Ishikawa (cell line): ENCODE data around the gene TUBB4B.

Experiments
- RAD21 ChIP-seq: IDR thresholded peaks from 2 replicates; pipeline ENCODE4 v1.6.1; 2012; ENCODE audit warnings: low read depth
- TAF1 ChIP-seq: IDR thresholded peaks from 2 replicates; pipeline ENCODE4 v1.6.1; 2012; ENCODE audit warnings: low read depth, mild to moderate bottlenecking
- TEAD4 ChIP-seq: IDR thresholded peaks from 2 replicates; pipeline ENCODE4 v1.6.1; 2012
- ZBTB7A ChIP-seq: IDR thresholded peaks from 2 replicates; pipeline ENCODE4 v1.6.1; 2012; ENCODE audit warnings: low read depth
- TF ChIP-seq, protein P1 (sequence below): IDR thresholded peaks from 2 replicates; pipeline ENCODE4 v1.6.1; 2012; ENCODE audit warnings: low read depth, mild to moderate bottlenecking

DNA sequence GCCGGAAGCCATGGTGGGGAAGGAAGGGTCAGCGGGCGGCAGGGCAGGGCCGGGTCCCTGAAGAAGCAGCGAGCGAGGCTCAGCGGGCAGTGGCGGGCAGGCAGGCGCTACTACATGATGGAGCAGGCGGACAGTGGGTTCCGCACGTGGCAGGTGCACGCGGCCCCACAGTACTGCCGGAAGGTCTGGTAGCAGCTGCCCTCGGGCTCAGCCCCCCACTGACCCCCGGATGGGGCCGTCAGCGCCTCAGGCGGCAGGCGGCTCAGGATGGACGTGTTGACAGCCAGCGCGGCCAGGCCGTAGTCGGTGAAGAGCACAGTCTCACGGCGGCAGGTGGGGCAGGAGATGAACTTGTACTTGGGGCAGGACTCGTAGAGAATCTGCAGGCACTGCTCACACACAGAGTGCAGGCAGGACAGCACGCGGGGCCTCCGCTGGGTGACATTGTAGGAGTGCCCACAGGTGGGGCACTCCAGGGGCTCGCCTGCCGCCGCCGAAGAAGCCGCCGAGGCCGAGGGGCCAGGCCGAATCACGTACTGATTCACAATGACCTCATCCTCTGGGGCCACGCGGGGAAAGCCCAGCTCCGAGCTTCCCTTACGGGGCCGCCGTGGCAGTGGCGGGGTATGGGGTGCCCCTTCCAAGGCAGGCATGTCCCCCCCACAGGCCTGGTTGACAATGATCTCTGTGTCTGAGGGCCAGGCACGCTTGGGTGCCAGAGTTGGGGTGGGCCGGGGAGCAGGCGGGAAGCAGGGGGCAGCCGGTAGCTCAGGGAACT is 20.6 kb upstream of the TUBB4B start:
- TF ChIP-seq, protein P1, sequence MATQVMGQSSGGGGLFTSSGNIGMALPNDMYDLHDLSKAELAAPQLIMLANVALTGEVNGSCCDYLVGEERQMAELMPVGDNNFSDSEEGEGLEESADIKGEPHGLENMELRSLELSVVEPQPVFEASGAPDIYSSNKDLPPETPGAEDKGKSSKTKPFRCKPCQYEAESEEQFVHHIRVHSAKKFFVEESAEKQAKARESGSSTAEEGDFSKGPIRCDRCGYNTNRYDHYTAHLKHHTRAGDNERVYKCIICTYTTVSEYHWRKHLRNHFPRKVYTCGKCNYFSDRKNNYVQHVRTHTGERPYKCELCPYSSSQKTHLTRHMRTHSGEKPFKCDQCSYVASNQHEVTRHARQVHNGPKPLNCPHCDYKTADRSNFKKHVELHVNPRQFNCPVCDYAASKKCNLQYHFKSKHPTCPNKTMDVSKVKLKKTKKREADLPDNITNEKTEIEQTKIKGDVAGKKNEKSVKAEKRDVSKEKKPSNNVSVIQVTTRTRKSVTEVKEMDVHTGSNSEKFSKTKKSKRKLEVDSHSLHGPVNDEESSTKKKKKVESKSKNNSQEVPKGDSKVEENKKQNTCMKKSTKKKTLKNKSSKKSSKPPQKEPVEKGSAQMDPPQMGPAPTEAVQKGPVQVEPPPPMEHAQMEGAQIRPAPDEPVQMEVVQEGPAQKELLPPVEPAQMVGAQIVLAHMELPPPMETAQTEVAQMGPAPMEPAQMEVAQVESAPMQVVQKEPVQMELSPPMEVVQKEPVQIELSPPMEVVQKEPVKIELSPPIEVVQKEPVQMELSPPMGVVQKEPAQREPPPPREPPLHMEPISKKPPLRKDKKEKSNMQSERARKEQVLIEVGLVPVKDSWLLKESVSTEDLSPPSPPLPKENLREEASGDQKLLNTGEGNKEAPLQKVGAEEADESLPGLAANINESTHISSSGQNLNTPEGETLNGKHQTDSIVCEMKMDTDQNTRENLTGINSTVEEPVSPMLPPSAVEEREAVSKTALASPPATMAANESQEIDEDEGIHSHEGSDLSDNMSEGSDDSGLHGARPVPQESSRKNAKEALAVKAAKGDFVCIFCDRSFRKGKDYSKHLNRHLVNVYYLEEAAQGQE, result no peak
- TF ChIP-seq TAF1 (no peak), ZBTB7A (no peak), RAD21 (no peak), TEAD4 (no peak)
